H1 (cell line): Measurements from ENCODE around the gene GPR35. TPM values are rescaled to one million over a fixed set of nuclear protein-coding genes. Genes with fewer than 3 reads are reported as not detected.

Experiments used
- CHD7 ChIP-seq: fragments of 300-600 bp; sonication (generic); IDR thresholded peaks from 2 replicates; pipeline ENCODE4 v1.7.1; 2012; ENCODE audit warnings: low read length, moderate library complexity, mild to moderate bottlenecking, inconsistent platforms; ENCODE audit not compliant: insufficient replicate concordance
- polyA plus RNA-seq, 7 experiments: library from polyadenylated mRNA; depleted of rRNA in 3 of 7; stranded (reverse) in 5 of 7; unstranded in 2 of 7; fragments of >200 nt in 5 of 7; fragments of 200-250 nt in 2 of 7; gene quantifications; 1 replicate in 5 of 7; 2 replicates in 1 of 7; 4 replicates in 1 of 7; pipeline versions ENCODE4 v1.2.1 to v1.2.3, GENCODE V29; 2011 to 2013; ENCODE audit warnings: missing spikeins in 2 of 7, mixed read lengths in 2 of 7
- total RNA-seq: library from RNA; stranded (reverse); fragmentation: NEBNext Ultra II Directional; extraction: Animal tissue kit (Norgen Biotek cat#: 25700); gene quantifications from 2 replicates; pipeline ENCODE4 v1.2.1, GENCODE V29; 2021

GPR35 gene
- total and polyA plus RNA-seq, 2 of the 8 experiments (the other 6 are each of a cell fraction or from before 2014, with no cell fraction given) = 0.47 TPM; not detected in 1

- TF ChIP-seq CHD7 = no peak
Observed at GRCh38 chr2:240615820-240616547, 9.3 kb upstream of the GPR35 start (continued).
